GM21723 (cell line): Measurements from ENCODE around the gene GUSB.

Experiments used
- ATAC-seq: cut with Tn5 transposase; IDR thresholded peaks from one replicate; pipeline ENCODE4 v1.9.1; 2021; ENCODE audit warnings: mild to moderate bottlenecking, moderate library complexity; ENCODE audit not compliant: unreplicated experiment

GUSB gene

GRCh38 chr7:65938336-65938895 is 43.6 kb downstream of the GUSB start:
- ATAC-seq, result no peak

- ATAC-seq, result no peak
Observed at GRCh38 chr7:65937296-65937695, 44.7 kb downstream of the GUSB start.

DNA sequence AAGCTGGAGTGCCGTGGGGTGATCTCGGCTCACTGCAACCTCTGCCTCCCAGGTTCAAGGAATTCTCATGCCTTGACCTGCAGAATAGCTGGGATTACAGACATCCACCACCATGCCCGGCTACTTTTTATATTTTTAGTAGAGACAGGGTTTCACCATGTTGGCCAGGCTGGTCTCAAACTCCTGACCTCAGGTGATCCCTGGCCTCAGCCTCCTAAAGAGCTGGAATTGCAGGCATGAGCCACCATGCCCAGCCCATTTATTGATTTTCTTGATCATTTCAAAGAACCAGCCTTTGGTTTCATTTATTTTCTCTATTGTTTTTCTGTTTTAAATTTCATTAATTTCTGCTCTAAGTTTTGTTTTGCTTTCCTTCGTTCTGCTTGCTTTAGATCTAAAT is 50.3 kb downstream of the GUSB start:
- ATAC-seq, result no peak

DNA sequence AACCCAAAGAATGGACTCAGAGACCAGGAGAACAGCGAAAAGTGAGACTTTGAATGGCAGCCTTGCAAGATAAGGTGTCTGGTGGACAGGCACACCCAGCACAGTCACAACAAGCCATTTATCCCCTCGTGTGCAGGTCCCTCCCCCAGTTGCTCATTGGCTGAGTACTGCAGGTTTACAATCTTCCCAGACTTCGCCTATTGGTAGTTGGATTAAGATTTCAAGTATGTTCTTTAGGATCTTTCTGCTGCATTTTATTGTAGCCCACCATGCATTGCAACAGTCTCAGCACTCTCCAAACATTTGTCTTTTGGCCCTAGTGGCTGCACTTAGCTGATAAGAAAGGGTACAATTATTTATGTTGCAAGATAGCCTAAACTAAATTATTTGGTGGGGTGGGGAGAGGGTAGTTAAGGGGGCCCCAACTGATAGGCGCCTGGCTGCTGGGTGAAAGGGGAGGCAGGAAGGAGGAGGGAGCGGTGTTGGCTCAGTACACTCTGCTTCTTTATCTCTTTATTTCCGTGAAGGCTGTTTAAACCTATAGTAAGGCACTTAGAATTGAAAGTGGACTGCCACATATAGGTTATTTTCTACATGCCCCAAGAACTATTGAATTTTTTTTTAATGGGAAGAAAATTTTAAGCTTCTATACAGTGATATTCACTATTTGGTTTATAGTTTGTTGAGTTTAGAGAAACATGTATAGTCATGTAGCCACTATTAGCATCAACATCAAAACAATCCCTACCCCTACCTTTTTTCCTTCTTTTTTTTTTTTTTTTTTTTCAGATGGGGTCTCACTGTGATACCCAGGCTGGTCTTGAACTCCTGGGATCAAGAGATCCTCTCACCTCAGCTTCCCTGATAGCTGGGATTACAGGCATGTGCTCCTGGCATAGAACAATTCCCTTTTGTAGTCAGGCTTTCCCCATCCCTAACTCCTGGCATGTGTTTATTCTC is 54.2 kb downstream of the GUSB start:
- no peak for ATAC-seq

GRCh38 chr7:65926588-65926987 is 55.4 kb downstream of the GUSB start:
- no peak for ATAC-seq

DNA sequence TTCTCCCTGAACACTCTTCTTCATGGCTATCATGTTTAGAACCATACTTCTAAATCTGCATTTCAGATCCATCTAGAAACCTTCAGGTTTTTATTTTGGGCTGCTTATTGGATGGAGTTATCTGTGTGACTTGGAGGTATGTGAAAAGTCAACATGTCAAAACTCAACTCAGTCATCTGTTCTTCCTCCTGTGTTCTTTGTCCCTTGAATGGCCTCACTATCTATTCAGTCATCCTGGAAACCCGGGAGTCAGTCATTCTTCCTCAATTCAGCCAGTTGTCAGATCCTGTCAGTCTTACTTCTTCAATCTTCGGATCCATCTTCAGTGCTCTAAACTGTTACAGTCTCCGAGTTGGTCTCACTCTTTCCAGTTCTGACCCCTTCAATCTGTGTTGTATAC is 57.0 kb downstream of the GUSB start:
- no peak for ATAC-seq

DNA sequence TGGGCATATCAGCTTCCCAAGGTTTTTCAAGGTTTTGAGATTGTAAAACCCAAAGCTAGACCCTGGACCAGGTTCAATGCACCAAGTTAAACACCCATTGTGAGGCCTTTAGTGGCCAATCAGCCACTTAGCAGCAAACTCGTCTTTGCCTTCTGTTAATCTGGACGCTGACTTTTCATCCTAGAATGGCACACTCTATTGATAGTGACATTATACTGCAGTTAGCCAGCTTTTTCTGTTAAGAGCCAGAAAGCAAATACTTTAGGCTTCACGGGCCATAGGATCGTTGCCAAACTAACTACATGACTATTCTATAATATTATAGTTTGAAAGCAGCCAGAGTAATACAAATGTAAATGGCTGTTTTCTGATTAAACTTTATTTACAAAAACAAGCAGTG is 57.8 kb downstream of the GUSB start:
- no peak for ATAC-seq

DNA sequence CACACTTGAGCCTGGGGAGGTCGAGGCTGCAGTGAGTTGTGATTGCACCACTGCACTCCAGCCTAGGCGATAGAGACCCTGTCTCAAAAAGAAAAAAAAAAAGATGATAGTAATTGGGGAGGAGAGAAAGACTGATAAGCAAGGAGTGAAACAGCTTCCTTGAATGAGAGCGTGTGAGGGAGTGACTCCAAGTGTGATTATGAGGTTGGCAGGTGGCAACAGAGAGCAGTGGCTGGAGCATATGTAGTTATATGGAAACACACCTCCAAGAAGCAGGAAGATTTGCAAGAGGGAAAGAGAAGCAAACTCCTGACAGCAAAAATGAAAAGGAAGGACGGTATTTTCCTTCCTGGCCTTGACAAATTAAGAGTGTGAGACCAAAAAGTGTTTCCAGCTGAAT is 58.7 kb downstream of the GUSB start:
- ATAC-seq, result no peak

DNA sequence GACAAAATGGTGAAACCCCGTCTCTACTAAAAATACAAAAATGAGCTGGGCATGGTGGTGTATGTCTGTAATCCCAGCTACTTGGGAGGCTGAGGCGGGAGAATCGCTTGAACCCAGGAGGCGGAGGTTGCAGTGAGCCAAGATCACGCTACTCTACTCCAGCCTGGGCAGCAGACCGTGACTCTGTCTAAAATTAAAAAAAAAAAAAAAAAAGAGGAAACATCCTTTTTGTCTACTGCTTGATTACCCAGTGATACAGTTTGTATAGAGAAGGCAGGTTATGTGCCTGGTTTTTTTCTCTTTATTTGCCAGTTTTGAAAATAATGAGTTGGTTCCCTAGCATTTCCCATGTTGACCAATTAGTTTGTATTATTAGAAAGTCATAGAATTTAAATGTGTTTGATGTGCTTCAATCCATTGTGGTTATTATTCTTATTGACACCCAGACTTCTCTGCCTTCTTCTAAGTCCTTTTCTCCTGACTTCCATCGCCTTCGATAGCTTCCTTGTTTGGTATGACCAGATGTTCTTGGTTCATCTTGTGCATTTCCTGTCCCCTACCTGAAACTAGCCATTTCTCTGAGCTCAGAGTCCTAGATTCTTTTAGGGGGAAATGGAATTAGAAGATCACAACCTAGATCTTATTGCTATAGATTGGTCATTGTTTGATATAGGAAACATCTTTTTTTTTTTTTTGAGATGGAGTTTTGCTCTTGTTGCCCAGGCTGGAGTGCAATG is 65.9 kb downstream of the GUSB start:
- ATAC-seq, result no peak

- no peak for ATAC-seq
Observed at GRCh38 chr7:65912237-65912636, 69.8 kb downstream of the GUSB start.
